T-helper 2 cell treated with Interferon-gamma antibody and Interleukin-4, amounts not matched to agents 100 ng/mL and 5 ng/mL, for 36 hours (primary cell): ENCODE data around the gene PGGHG. TPM values are rescaled to one million over a fixed set of nuclear protein-coding genes. Genes with fewer than 3 reads are reported as not detected.
"Not testable (repeated sequence)": the region's sequence is repeated elsewhere in the genome, so short reads cannot be mapped to it uniquely, and the experiment has no call there.

Experiments
- intact Hi-C: fragments of 100-400 bp; cut with micrococcal nuclease; formaldehyde crosslinking; loops from one replicate; pipeline ENCODE4 v1.15.1; 2023
- total RNA-seq: library from RNA; stranded (reverse); gene quantifications from 2 replicates; pipeline ENCODE4 v1.2.3, GENCODE V29; 2022

PGGHG gene
- total RNA-seq, 1 donor from 2014 or later: 105 TPM

- intact Hi-C loops: loop anchor here (2.0 kb wide), 1 partner anchor 28 kb away; no protein-coding TSS in a partner anchor
These were observed 38.1 kb downstream of the PGGHG start for GRCh38 chr11:326842-327580.

- intact Hi-C loops: loop anchor here (2.0 kb wide), 1 partner anchor 27 kb away; no protein-coding TSS in a partner anchor
These were observed 38.6 kb downstream of the PGGHG start for GRCh38 chr11:327581-327923.

GRCh38 chr11:328012-328411 is 39.1 kb downstream of the PGGHG start:
- intact Hi-C loops: no loop called here

GRCh38 chr11:328516-329100 is 39.7 kb downstream of the PGGHG start:
- intact Hi-C loops: not testable (repeated sequence)

DNA sequence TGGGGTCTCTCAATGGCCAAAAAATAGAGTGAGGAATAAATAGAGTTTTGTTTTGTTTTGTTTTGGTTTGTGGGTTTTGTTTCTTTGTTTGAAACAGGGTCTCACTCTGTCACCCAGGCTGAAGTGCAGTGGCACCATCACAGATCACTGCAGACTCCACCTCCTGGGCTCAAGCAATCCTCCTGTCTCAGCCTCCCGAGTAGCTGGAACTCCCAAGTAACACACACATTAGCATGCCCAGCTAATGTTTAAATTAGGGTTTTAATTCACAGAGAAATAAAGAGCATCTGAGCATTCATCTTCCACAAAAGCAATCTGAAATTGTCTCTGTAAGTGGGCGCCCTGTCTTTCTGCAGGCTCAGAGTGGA is 40.9 kb downstream of the PGGHG start:
- intact Hi-C loops: no loop called here

DNA sequence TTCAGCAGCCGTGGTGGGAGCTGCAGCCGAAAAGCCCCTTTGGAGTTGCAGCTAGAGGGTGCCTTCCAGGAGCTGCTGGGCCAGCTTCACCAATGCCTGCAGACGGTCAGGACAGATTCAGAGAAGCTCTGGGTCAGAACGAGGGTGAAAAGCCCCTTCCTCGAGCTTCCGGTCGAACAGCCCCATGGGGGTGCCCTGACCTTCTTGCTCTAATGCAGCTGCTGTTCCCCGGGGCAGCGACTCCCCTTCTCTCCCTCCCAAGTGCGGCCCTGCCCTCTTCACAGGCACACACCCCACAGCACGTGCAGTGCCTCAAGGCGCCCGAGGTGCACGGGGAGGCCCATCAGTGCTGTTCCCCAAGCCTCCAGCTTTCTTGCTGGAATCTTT is 41.4 kb downstream of the PGGHG start:
- intact Hi-C loops: no loop called here

DNA sequence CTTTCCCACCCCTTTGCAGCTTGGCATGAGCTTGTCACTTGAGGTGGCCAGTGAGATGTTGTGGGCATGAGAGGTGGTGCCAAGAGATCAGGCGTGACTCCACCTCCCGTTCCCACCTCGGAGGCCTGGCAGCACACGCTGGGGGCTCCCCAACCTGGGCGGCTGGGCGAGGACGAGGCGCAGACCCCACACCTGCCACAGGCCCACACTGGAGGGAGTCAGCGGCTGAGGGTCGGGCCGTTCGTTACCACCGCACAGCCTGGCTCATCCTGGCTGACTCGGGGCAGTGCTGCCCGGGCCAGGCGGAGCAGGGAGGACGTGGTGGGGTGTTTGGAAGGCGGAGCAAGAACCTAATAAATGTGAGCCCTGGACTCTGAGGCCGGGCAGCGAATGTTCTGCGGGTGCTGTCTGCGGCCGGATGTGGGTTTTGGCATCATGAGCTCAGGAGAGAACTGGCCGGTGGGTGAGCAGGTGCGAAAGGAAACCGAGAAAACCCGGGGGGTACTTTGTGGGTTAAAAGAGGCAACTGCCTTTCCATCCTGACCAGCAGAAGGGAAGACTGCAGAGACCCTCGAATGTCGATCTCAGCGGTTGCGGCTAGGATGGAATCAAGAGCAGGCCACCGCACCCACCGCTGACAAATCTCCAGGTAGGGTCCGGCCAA is 41.9 kb downstream of the PGGHG start:
- intact Hi-C loops: no loop called here

- intact Hi-C loops: no loop called here
These were observed 42.6 kb downstream of the PGGHG start for GRCh38 chr11:331358-332060.

- intact Hi-C loops: no loop called here
These were observed 43.9 kb downstream of the PGGHG start for GRCh38 chr11:332651-333480.

GRCh38 chr11:333616-334263 is 44.8 kb downstream of the PGGHG start:
- intact Hi-C loops: not testable (repeated sequence)

DNA sequence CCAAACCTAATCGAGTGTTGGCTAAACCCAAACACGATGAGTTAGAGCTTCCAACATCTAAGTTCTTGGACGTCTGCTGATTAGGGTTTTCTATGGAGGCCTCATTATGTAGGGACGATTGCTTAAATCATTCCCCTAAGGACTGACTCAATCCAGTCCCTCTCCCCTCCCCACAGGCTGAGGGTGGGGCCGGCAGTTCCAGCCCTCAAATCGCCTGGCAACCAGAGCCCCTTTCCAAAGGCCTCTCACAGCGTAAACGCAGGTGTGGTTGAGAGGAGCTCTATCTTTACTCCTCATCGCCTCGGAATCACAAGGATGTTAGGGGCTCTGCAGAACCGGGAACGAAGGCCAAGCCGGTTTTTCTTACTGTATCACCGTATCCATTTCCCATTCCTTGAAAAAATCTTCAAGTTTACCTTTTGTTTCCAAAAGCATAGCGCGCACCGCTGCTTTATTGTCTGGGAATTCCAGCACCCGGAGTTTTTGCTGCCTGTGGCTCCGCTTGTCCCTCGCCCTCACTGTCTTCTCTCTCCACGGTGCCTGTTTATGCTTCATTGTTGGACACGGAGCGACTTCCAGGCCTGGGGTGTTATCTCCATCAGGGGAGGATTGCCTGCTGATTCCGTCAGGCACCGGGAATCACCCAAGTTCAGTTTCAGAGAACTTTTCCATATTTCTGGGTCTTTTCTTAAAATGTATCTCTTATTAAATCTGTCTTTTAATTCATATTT is 45.5 kb downstream of the PGGHG start:
- intact Hi-C loops: no loop called here

DNA sequence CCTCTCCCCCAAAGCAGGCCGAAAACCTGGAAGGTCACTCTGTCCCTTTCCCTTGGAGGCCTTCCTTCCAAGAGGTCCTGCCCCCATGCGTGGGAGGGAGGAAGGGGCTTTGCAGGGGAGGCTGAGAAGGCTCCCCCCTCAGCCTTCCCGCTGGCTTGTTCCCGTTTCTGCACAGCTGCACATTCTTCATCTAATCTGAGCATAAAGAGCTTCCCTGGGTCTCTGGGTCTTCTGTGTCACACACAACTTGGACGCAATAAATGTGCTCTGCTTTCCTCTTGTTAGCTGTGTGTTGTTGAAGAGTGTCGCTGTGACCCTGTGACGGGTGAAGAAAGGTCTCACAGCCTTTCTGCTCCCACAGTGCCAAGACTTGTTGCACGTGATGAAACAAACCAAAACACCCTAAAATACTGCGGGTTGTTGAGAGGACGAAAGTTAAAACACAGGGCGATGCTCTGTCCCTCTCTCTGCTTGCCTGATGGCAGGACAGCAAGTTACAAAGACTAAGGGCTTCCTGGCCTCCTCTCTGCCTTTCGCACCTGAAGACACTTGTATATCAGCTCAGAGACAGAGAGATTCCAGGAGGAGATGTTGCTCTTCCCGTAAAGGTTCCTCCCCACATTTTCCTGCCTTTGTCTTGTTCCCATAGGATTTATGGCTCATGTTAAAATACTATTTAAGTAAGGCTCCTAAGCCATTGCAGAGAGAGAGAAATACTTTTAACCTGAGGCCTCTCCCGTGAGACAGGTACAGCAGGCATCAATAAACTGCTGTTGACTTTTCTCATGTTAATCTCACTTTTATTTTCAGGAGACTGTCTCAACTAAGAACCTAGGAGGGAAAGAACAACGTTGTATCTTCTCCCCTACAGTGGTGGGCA is 47.1 kb downstream of the PGGHG start:
- intact Hi-C loops: no loop called here

DNA sequence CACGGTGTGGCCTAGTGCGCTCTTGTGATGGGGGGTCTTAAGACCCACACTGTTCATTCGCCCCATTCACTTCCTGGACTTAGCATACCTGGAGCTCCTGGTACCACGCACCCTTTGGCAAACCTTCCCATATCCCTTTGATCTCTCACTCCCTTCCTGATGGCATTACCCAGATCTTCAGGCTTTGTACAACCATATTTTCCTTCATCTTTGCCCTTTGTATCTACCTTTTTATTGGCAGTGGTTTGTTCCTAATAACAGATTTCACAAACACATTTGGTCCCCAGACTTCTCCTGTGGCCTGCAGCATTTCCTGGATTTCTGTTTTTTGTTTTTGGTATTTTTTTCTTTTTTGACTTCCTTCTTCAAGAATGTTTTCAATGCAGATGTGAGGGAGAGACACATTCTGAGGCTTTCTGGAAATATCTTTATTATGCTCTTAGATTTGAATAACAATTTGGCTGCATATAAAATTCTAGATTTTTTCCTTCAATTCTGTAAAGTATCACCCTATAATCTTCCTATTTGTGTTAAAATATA is 47.8 kb downstream of the PGGHG start:
- intact Hi-C loops: no loop called here

DNA sequence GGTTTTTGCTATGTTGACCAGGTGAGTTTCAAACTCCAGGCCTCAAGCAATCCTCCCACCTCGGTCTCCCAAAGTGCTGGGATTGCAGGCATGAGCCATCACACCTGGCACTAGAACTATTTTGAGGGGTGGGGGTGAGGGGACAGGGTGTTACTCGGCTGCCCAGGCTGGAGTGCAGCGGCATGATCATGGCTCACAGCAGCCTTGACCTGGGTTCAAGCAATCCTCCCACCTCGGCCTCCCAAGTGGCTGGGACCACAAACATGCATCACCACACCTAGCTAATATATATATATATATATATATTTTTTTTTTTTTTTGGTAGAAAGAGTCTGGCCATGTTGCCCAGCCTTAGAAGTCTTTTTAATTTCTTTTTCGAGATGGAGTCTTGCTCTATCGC is 48.8 kb downstream of the PGGHG start:
- intact Hi-C loops: no loop called here

DNA sequence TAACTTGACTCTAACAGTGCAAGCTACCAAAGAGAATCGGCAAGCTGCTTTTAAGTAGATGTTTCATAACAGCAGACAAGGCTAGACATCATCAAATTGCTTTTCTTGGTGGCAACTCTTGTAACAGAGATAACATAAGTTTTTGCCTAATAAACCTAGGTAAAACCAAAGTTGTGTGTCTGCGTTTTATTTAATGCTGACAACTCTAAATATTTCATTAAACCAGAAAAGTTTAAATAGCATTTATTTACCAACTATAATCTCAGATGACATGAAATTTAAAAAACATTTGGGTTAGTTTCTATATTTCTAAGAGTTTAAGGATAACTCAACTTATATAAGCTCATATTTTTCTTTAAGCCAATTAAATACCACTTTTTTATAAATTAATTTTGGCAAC is 51.0 kb downstream of the PGGHG start:
- intact Hi-C loops: no loop called here

DNA sequence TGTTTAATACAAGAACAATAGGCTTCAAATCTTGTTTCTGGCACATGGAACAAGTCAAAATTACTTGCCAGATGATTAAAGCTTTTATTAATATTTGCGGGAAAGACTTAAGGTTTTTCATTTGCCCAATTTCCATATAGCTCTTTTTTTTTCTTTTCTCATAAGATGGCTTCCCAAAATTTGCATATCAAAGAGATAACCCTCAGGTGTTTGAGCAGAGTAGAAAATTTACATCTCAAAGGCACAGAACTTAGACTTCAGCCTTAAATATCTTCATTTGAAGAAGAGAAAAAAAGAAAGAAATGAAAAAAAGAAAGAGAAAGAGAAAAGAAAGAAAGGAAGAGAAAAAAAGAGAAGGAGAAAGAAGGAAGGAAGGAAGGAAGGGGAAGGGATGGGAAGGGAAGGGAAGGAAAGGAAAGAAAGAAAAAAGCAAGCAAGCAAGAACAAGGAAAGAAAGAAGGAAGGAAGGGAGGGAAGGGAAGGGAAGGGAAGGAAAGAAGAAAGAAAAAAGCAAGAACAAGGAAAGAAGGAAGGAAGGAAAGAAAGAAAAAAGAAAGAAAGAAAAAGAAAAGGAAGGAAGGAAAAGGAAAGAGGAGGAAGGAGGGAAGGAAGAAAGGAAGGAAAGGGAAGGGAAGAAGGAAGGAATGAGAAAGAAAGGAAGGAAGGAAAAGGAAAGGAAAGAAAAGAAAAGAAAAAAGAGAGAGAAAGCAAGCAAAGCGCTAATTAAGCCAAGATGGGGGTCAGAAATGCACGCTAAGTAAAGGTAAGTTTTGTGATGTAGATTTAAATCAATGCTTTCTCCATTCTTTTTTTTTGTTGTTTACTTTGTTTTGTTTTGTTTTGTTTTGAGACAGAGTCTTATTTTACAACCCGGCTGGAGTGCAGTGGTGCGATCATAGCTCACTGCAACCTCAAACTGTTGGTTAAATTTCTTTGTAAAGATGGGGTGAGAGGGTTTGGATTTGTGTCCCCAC is 51.9 kb downstream of the PGGHG start:
- intact Hi-C loops: no loop called here

- intact Hi-C loops: no loop called here
These were observed 53.4 kb downstream of the PGGHG start for GRCh38 chr11:342328-342727.
